Thoracic aorta (tissue), 2 donors: ENCODE results near the gene SERPINH1. TPM values are rescaled to one million over a fixed set of nuclear protein-coding genes. Genes with fewer than 3 reads are reported as not detected.

Experiments used
- ATAC-seq: fragments of 150-250 bp; one replicate; pipeline ENCODE4 v1.8.0; 2017; ENCODE audit warnings: low read depth; ENCODE audit not compliant: insufficient number of reproducible peaks, low FRiP score
- DNase-seq: peaks from one replicate; pipeline ENCODE4 v3.0.0-alpha.2; 2020; ENCODE audit warnings: low spot score
- H3K27ac ChIP-seq, 2 donors: fragments of 200-600 bp; sonication (generic); 1 replicate in 1 of 2; 2 replicates in 1 of 2; pipeline ENCODE4 v1.5.1; 2016; ENCODE audit warnings: mild to moderate bottlenecking in 2 of 2, moderate library complexity in 2 of 2
- H3K27me3 ChIP-seq: fragments of 200-600 bp; sonication (generic); replicated peaks from 2 replicates; pipeline ENCODE4 v1.6.0; 2016; ENCODE audit warnings: mild to moderate bottlenecking; ENCODE audit not compliant: insufficient read depth
- H3K36me3 ChIP-seq: fragments of 200-600 bp; sonication (generic); one replicate; pipeline ENCODE4 v1.5.1; 2016
- H3K4me1 ChIP-seq, 2 donors: fragments of 200-600 bp; sonication (generic); 1 replicate in 1 of 2; 2 replicates in 1 of 2; pipeline versions ENCODE4 v1.5.1 to v1.6.0; 2016; ENCODE audit warnings: low read depth in 2 of 2, mild to moderate bottlenecking in 1 of 2; ENCODE audit not compliant: control insufficient read depth in 1 of 2
- H3K4me3 ChIP-seq: fragments of 200-600 bp; sonication (generic); 2 replicates; pipeline ENCODE4 v1.5.1; 2016; ENCODE audit warnings: mild to moderate bottlenecking
- H3K9me3 ChIP-seq: fragments of 200-600 bp; sonication (generic); 2 replicates; pipeline ENCODE4 v1.5.1; 2016
- total RNA-seq, 2 donors: library from RNA; depleted of rRNA; stranded (reverse); fragments of >200 nt; gene quantifications; one replicate each; pipeline versions ENCODE4 v1.1.0 to v1.2.3, GENCODE V29; 2016
- TF ChIP-seq, protein P1 (sequence below): fragments of 200-600 bp; sonication (generic); IDR thresholded peaks from one replicate; pipeline ENCODE4 v1.5.1; 2019; ENCODE audit warnings: antibody characterized with exemption

SERPINH1 gene
- total RNA-seq, 2 donors from 2014 or later, result 367 to 480 TPM

- Histone ChIP-seq H3K27me3 (no peaks in the 10 kb centered on the region), H3K36me3 (no peaks in the 10 kb centered on the region), H3K27ac (peak overlapping the region; percentile 92 to 98), H3K4me1 (peaks cover 19 to 49% of the 10 kb centered on the region in 2 donors), H3K9me3 (no peaks in the 10 kb centered on the region), H3K4me3 (no peak overlapping the region)
- TF ChIP-seq, protein P1, sequence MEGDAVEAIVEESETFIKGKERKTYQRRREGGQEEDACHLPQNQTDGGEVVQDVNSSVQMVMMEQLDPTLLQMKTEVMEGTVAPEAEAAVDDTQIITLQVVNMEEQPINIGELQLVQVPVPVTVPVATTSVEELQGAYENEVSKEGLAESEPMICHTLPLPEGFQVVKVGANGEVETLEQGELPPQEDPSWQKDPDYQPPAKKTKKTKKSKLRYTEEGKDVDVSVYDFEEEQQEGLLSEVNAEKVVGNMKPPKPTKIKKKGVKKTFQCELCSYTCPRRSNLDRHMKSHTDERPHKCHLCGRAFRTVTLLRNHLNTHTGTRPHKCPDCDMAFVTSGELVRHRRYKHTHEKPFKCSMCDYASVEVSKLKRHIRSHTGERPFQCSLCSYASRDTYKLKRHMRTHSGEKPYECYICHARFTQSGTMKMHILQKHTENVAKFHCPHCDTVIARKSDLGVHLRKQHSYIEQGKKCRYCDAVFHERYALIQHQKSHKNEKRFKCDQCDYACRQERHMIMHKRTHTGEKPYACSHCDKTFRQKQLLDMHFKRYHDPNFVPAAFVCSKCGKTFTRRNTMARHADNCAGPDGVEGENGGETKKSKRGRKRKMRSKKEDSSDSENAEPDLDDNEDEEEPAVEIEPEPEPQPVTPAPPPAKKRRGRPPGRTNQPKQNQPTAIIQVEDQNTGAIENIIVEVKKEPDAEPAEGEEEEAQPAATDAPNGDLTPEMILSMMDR, result no peak
- DNase-seq, result no peak
- ATAC-seq, result no peak
Measured at GRCh38 chr11:75553182-75553581, 8.9 kb upstream of the SERPINH1 start.

- peak overlapping the region; percentile 10 for H3K4me3 ChIP-seq
- H3K36me3 ChIP-seq, result no peaks in the 10 kb centered on the region
- TF ChIP-seq, protein P1, result no peak
- no peaks in the 10 kb centered on the region for H3K27me3 ChIP-seq
- ATAC-seq (no peak), DNase-seq (no peak)
- H3K9me3 ChIP-seq, result no peaks in the 10 kb centered on the region
- H3K27ac ChIP-seq, result peak overlapping the region; percentile 92 to 98
- H3K4me1 ChIP-seq, result peaks cover 24 to 56% of the 10 kb centered on the region in 2 donors
Measured at GRCh38 chr11:75553889-75554257, 8.2 kb upstream of the SERPINH1 start.

DNA sequence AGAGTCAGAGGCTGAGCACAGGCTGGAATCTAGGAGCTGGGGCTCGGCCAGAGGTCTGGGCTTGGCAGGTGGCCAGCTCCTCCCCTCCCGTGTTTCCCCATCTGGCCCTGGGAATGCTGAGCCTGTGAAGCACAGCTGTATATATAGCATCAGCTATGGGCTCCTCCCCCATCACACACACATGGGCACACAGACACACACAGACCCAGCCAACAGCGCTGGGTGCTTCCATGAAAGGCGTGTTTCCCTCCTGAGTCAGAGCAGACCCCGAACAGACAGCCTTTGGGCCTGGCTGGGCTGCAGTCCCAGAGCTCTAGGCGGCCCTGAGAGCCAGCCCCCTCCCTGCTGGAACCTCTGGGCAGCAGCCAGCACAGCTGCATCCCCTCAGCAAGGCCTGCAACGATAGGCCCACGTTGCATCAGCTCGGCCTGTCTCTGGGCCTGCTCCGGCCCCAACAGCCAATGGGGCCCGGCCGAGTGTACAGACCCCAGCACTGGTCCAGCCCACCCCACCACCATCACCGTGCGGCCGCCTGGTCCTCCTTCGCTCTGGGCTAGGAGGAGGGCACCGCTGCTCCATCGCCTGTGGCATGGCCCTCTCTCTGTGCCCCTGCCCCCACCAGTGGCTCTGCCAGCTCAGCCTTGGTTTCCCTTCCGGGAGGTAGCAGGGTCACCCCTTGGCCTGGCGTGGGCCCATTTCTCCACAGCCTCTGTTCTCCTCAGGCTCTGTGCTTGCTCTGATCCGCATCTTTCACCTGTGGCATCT lies 7.6 kb upstream of the SERPINH1 start:
- DNase-seq (peak; percentile 89), ATAC-seq (peak; percentile 81)
- peaks cover 27 to 62% of the 10 kb centered on the region in 2 donors for H3K4me1 ChIP-seq
- H3K9me3 ChIP-seq, result no peaks in the 10 kb centered on the region
- H3K27me3 ChIP-seq, result no peaks in the 10 kb centered on the region
- H3K36me3 ChIP-seq, result no peaks in the 10 kb centered on the region
- TF ChIP-seq, protein P1, result no peak
- peak overlapping the region; percentile 56 for H3K4me3 ChIP-seq
- H3K27ac ChIP-seq, result peak overlapping the region; percentile 94 to 98

GRCh38 chr11:75555079-75555811 lies 6.8 kb upstream of the SERPINH1 start:
- no peak for DNase-seq
- Histone ChIP-seq H3K27ac (peak overlapping the region; percentile 94 to 98), H3K9me3 (no peaks in the 10 kb centered on the region), H3K36me3 (no peaks in the 10 kb centered on the region), H3K27me3 (no peaks in the 10 kb centered on the region), H3K4me3 (peak overlapping the region; percentile 56), H3K4me1 (peaks cover 32 to 70% of the 10 kb centered on the region in 2 donors)
- TF ChIP-seq, protein P1, result no peak
- no peak for ATAC-seq

DNA sequence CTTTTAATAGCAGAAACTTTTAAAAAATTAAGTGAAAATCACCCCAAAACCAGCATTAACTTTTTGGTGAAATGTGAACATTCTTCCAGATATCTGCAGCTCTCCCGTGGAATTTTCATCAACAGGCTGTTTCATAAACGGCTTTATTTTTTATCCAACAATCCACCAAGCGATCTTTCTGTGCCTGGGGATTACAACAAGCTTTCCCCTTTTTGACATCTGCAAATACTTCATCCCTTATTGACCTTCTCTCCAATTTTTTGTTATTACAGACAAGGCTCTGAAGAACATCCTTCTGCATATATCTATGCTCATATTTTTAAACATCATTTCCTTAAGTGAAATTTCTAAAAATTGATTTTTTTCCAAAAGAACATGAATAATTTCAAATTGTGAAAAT lies 5.8 kb upstream of the SERPINH1 start:
- Histone ChIP-seq H3K4me3 (no peak overlapping the region), H3K27ac (peak overlapping the region; percentile 28 to 100), H3K27me3 (no peaks in the 10 kb centered on the region), H3K36me3 (no peaks in the 10 kb centered on the region), H3K4me1 (peaks cover 36 to 80% of the 10 kb centered on the region in 2 donors), H3K9me3 (no peaks in the 10 kb centered on the region)
- no peak for ATAC-seq
- no peak for DNase-seq
- TF ChIP-seq, protein P1, result no peak
